ENCODE results near the gene CCND1. TPM values are rescaled to one million over a fixed set of nuclear protein-coding genes. Genes with fewer than 3 reads are reported as not detected.

Gene CCND1
- total and polyA plus RNA-seq, 2 of the 8 experiments (the other 6 are each of a cell fraction or from before 2014, with no cell fraction given), result 64.5 to 170 TPM

DNA sequence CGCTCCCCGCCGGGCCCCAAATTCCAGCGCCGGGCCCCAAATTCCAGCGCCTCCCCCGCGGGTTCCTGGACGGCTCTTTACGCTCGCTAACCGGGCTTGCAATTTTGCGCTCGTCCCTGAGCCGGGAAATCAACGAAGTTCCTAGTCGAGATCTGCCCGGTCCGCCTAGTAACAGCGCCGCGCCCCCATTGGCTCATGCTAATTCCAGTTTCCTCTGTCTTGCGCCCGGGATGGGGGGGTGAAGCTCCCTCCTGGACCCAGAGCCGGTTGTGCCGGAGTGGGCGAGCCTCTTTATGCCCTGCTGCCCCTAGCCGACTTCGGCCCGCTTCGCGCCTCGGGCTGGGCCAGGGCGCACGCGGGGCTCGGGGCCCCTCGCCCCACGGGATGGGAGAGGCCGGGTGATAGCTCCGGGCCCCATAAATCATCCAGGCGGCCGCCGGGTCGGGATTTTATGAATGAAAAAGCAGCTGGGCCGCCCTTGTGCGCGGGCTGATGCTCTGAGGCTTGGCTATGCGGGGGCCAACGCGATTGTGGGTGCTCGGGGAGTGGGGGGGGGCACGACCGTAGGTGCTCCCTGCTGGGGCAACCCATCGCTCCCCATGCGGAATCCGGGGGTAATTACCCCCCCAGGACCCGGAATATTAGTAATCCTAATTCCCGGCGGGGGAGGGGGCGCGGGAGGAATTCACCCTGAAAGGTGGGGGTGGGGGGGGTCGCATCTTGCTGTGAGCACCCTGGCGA is 1.8 kb upstream of the CCND1 start:
- no peak overlapping the region for H4K91ac ChIP-seq (replicated peaks; ENCODE audit: insufficient read length, low read length)
- H3K18ac ChIP-seq (ENCODE audit: extremely low read depth, low read length), result peak overlapping the region; percentile 96; the same call in 1 of the 2 replicates
- peak overlapping the region; percentile 80 for H4K5ac ChIP-seq (ENCODE audit: insufficient read length, low read depth, low read length)
- H2AK5ac ChIP-seq (ENCODE audit: low read depth, low read length), result no peak overlapping the region
- no peak overlapping the region for H3K23ac ChIP-seq (ENCODE audit: insufficient read length)
- no peak overlapping the region for H2AFZ ChIP-seq (ENCODE audit: low read length)
- 0 out of 2 replicates have a peak, but pooled peaks cover 2% of the 10 kb centered on the region for H3K79me1 ChIP-seq (ENCODE audit: low read depth, low read length)
- H3K9ac ChIP-seq (replicated peaks in 1 of 4; ENCODE audit: extremely low read depth in 1 of 4, low read depth in 3 of 4, low read length in 3 of 4), result peak overlapping the region in 3 of 4 experiments; percentile 16 to 57 (median 44); a peak in 6 of 7 replicates
- peak; percentile 88 to 95 for DNase-seq (ENCODE audit: low read depth in 1 of 2, low spot score in 2 of 2)
- H3K4me3 ChIP-seq (ENCODE audit: extremely low read depth in 1 of 4, insufficient read depth in 2 of 4, low read depth in 3 of 4, low read length in 4 of 4), result peak overlapping the region; percentile 51 to 97 (median 52)
- H3K9me3 ChIP-seq (ENCODE audit: insufficient read depth in 2 of 2, low read depth in 1 of 2, low read length in 1 of 2), result no peaks in the 10 kb centered on the region
- peaks cover 0 to 18% of the 10 kb centered on the region in 2 experiments; a peak in 1 of 4 replicates for H3K79me2 ChIP-seq (ENCODE audit: control insufficient read depth in 1 of 2, insufficient read depth in 2 of 2, low read length in 2 of 2)
- H2BK5ac ChIP-seq (ENCODE audit: low read depth, low read length), result 0 out of 2 replicates have a peak overlapping the region, but pooled peaks have one; percentile 84
- peak overlapping the region; percentile 96 for H4K8ac ChIP-seq (ENCODE audit: extremely low read depth, insufficient read depth, low read length)
- H2BK20ac ChIP-seq (ENCODE audit: low read length), result no peak overlapping the region
- peaks cover 2 to 4% of the 10 kb centered on the region in 2 experiments for H4K20me1 ChIP-seq (replicated peaks in 1 of 2; ENCODE audit: control insufficient read depth in 1 of 2, insufficient read depth in 2 of 2, low read length in 2 of 2)
- CTCF ChIA-PET (ENCODE audit: partially characterized antibody), result interaction anchor here (0.9 to 1.1 kb wide), 3 partner anchors 345 to 538 kb away, joined by 3 to 5 read pairs (median 3); partner anchors contain the start of gene MYEOV
- POLR2A ChIA-PET (ENCODE audit: partially characterized antibody), result interaction anchor here (0.7 to 13.2 kb wide), 31 partner anchors 10 to 627 kb away, joined by 3 to 197 read pairs (median 3); partner anchors contain the start of gene MYEOV
- no peak overlapping the region for H3K14ac ChIP-seq (ENCODE audit: insufficient read length)
- peaks cover 4 to 7% (median 5%) of the 10 kb centered on the region in 4 experiments; a peak in 4 of 8 replicates for H3K36me3 ChIP-seq (ENCODE audit: control insufficient read depth in 2 of 4, insufficient read depth in 4 of 4, low read length in 3 of 4)
- WGBS, 2 experiments (ENCODE audit: extremely low coverage in 1 of 2, insufficient coverage in 1 of 2, insufficient read length in 1 of 2, insufficient replicate concordance in 2 of 2, low coverage in 1 of 2, low lambda C conversion rate in 2 of 2, missing lambda C conversion rate in 1 of 2), result 1% methylated on average over 35 of the region's 64 CpGs; no CpG with 5 or more reads in 1 of the 2 experiments
- H3K56ac ChIP-seq (replicated peaks; ENCODE audit: insufficient read length, low read depth, low read length), result peak overlapping the region; percentile 69
- H3K4ac ChIP-seq (replicated peaks; ENCODE audit: insufficient read length, low read depth, low read length), result no peak overlapping the region
- no peak overlapping the region for H2BK15ac ChIP-seq (ENCODE audit: low read length)
- H3K4me1 ChIP-seq (replicated peaks in 1 of 4; ENCODE audit: control insufficient read depth in 3 of 4, insufficient read depth in 4 of 4, low read length in 3 of 4), result peaks cover 4 to 22% (median 13%) of the 10 kb centered on the region in 4 experiments
- peak overlapping the region; percentile 65; the same call in 1 of the 2 replicates for H3K27ac ChIP-seq (ENCODE audit: low read depth, low read length)
- no peak overlapping the region for H2BK120ac ChIP-seq (replicated peaks; ENCODE audit: low read depth, low read length)
- H3K27me3 ChIP-seq (replicated peaks in 1 of 4; ENCODE audit: control insufficient read depth in 3 of 4, extremely low read depth in 1 of 4, insufficient read depth in 3 of 4, low read length in 3 of 4), result peaks cover 0 to 34% (median 22%) of the 10 kb centered on the region in 4 experiments; a peak in 5 of 7 replicates
- FAIRE-seq, result peak; percentile 60
- no peak overlapping the region for H2BK12ac ChIP-seq (ENCODE audit: low read depth, low read length)
- peaks cover 31% of the 10 kb centered on the region for H3K23me2 ChIP-seq (ENCODE audit: low read depth, low read length)
- peak overlapping the region; percentile 80 to 92 for H3K4me2 ChIP-seq (ENCODE audit: insufficient read depth in 1 of 2, low read depth in 2 of 2, low read length in 2 of 2)
- TF ChIP-seq CTBP2 (IDR thresholded peaks at IDR 0.05; ENCODE audit: borderline replicate concordance, insufficient read depth, insufficient read length, low read length) (no peak), POLR2A (IDR thresholded peaks at IDR 0.05; ENCODE audit: control extremely low read depth in 1 of 2, low read depth in 2 of 2, low read length in 2 of 2) (peak in 1 of 2 experiments; percentile 87; a peak in 2 of 3 replicates), CEBPB (IDR thresholded peaks at IDR 0.05; ENCODE audit: low read depth, low read length) (no peak), TAF1 (IDR thresholded peaks at IDR 0.05; ENCODE audit: low read depth, low read length) (peak; percentile 70), EP300 (IDR thresholded peaks at IDR 0.05; ENCODE audit: borderline replicate concordance in 1 of 2, low read depth in 2 of 2, low read length in 2 of 2) (peak in 1 of 2 experiments; percentile 53; a peak in 1 of 3 replicates), CREB1 (IDR thresholded peaks at IDR 0.05) (peak; percentile 53; the same call in 1 of the 2 replicates), TEAD4 (IDR thresholded peaks at IDR 0.05; ENCODE audit: low read depth, low read length) (peak; percentile 90), RFX5 (IDR thresholded peaks at IDR 0.05; ENCODE audit: borderline replicate concordance, low read depth, low read length) (peak; percentile 94)
- TF ChIP-seq, protein P1, sequence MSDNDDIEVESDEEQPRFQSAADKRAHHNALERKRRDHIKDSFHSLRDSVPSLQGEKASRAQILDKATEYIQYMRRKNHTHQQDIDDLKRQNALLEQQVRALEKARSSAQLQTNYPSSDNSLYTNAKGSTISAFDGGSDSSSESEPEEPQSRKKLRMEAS (IDR thresholded peaks at IDR 0.05), result peak; percentile 80
- TF ChIP-seq, protein P2, sequence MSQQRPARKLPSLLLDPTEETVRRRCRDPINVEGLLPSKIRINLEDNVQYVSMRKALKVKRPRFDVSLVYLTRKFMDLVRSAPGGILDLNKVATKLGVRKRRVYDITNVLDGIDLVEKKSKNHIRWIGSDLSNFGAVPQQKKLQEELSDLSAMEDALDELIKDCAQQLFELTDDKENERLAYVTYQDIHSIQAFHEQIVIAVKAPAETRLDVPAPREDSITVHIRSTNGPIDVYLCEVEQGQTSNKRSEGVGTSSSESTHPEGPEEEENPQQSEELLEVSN (IDR thresholded peaks at IDR 0.05), result peak; percentile 71

Data from H1 (cell line).